K562 (cell line): ENCODE data around the gene PDE4A.

ENCODE experiments used
- DNMT1 ChIP-seq: fragments of 450-650 bp; IDR thresholded peaks from 2 replicates; pipeline ENCODE4 v1.6.1; 2016; ENCODE audit warnings: antibody characterized with exemption, mild to moderate bottlenecking
- EGR1 ChIP-seq: fragments of 450-650 bp; conservative IDR thresholded peaks from 2 replicates; pipeline ENCODE4 v1.6.1; 2017; ENCODE audit warnings: mild to moderate bottlenecking
- KAT2B ChIP-seq: IDR thresholded peaks from one replicate; pipeline ENCODE4 v1.6.1; 2012; ENCODE audit warnings: low read depth, mild to moderate bottlenecking, control low read depth, inconsistent platforms, low read length, moderate library complexity
- POLR2AphosphoS2 ChIP-seq: IDR thresholded peaks from 2 replicates; pipeline ENCODE4 v1.6.1; 2012; ENCODE audit warnings: low read length, improper control_type of control experiment
- SPI1 ChIP-seq: IDR thresholded peaks from 2 replicates; pipeline ENCODE4 v1.6.1; 2011; ENCODE audit warnings: low read depth, low read length, control low read depth, borderline replicate concordance
- TF ChIP-seq, protein P1 (sequence below): fragments of 450-650 bp; IDR thresholded peaks from 2 replicates; pipeline ENCODE4 v1.6.1; 2018; ENCODE audit not compliant: partially characterized antibody
- TF ChIP-seq, protein P2 (sequence below), 3 experiments: IDR thresholded peaks in 2 of 3; conservative IDR thresholded peaks in 1 of 3; 2 replicates each; pipeline ENCODE4 v1.5.1; 2011 to 2012; ENCODE audit warnings: low read length in 3 of 3, mild to moderate bottlenecking in 3 of 3, control low read depth in 2 of 3, improper control_type of control experiment in 1 of 3, inconsistent platforms in 1 of 3, low read depth in 1 of 3, mixed read lengths in 1 of 3, moderate library complexity in 1 of 3; ENCODE audit not compliant: insufficient read depth in 2 of 3
- TF ChIP-seq, protein P3 (sequence below), 2 experiments: fragments of 450-650 bp; formaldehyde crosslinking in 1 of 2; IDR thresholded peaks; 2 replicates each; pipeline versions ENCODE4 v1.4.0 to v1.6.1; 2014 to 2020; ENCODE audit warnings: mild to moderate bottlenecking in 2 of 2, borderline replicate concordance in 1 of 2, low read depth in 1 of 2

DNA sequence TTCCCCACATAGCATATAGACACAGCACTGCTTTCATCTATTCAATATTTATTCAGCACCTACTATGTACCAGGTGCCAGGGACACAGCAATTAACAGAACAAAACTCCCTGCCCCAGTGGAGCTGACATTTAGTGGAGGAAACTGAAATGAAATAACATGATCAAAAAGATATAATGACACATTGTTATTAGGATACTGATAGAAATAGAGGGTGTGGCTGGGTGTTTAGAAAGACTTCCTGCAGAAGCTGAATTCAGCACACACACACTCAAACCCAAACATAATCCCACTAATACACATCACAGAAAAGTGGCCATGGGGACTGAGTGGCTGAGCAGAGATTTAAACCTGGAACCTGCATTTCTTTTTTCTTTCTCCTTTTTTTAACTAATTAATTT, 13.2 kb upstream of the PDE4A start:
- TF ChIP-seq, protein P1, sequence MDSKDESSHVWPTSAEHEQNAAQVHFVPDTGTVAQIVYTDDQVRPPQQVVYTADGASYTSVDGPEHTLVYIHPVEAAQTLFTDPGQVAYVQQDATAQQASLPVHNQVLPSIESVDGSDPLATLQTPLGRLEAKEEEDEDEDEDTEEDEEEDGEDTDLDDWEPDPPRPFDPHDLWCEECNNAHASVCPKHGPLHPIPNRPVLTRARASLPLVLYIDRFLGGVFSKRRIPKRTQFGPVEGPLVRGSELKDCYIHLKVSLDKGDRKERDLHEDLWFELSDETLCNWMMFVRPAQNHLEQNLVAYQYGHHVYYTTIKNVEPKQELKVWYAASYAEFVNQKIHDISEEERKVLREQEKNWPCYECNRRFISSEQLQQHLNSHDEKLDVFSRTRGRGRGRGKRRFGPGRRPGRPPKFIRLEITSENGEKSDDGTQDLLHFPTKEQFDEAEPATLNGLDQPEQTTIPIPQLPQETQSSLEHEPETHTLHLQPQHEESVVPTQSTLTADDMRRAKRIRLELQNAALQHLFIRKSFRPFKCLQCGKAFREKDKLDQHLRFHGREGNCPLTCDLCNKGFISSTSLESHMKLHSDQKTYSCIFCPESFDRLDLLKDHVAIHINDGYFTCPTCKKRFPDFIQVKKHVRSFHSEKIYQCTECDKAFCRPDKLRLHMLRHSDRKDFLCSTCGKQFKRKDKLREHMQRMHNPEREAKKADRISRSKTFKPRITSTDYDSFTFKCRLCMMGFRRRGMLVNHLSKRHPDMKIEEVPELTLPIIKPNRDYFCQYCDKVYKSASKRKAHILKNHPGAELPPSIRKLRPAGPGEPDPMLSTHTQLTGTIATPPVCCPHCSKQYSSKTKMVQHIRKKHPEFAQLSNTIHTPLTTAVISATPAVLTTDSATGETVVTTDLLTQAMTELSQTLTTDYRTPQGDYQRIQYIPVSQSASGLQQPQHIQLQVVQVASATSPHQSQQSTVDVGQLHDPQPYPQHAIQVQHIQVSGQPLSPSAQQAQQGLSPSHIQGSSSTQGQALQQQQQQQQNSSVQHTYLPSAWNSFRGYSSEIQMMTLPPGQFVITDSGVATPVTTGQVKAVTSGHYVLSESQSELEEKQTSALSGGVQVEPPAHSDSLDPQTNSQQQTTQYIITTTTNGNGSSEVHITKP, result no peak
- TF ChIP-seq, protein P2, sequence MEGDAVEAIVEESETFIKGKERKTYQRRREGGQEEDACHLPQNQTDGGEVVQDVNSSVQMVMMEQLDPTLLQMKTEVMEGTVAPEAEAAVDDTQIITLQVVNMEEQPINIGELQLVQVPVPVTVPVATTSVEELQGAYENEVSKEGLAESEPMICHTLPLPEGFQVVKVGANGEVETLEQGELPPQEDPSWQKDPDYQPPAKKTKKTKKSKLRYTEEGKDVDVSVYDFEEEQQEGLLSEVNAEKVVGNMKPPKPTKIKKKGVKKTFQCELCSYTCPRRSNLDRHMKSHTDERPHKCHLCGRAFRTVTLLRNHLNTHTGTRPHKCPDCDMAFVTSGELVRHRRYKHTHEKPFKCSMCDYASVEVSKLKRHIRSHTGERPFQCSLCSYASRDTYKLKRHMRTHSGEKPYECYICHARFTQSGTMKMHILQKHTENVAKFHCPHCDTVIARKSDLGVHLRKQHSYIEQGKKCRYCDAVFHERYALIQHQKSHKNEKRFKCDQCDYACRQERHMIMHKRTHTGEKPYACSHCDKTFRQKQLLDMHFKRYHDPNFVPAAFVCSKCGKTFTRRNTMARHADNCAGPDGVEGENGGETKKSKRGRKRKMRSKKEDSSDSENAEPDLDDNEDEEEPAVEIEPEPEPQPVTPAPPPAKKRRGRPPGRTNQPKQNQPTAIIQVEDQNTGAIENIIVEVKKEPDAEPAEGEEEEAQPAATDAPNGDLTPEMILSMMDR (IDR thresholded peaks at IDR 0.05 in 2 of 3, conservative IDR thresholded peaks at IDR 0.05 in 1 of 3; ENCODE audit: insufficient read depth in 2 of 3, low read depth in 1 of 3, low read length in 3 of 3), result no peak
- TF ChIP-seq DNMT1 (no peak), POLR2AphosphoS2 (no peak), KAT2B (no peak), EGR1 (no peak), SPI1 (no peak)
- TF ChIP-seq, protein P3, sequence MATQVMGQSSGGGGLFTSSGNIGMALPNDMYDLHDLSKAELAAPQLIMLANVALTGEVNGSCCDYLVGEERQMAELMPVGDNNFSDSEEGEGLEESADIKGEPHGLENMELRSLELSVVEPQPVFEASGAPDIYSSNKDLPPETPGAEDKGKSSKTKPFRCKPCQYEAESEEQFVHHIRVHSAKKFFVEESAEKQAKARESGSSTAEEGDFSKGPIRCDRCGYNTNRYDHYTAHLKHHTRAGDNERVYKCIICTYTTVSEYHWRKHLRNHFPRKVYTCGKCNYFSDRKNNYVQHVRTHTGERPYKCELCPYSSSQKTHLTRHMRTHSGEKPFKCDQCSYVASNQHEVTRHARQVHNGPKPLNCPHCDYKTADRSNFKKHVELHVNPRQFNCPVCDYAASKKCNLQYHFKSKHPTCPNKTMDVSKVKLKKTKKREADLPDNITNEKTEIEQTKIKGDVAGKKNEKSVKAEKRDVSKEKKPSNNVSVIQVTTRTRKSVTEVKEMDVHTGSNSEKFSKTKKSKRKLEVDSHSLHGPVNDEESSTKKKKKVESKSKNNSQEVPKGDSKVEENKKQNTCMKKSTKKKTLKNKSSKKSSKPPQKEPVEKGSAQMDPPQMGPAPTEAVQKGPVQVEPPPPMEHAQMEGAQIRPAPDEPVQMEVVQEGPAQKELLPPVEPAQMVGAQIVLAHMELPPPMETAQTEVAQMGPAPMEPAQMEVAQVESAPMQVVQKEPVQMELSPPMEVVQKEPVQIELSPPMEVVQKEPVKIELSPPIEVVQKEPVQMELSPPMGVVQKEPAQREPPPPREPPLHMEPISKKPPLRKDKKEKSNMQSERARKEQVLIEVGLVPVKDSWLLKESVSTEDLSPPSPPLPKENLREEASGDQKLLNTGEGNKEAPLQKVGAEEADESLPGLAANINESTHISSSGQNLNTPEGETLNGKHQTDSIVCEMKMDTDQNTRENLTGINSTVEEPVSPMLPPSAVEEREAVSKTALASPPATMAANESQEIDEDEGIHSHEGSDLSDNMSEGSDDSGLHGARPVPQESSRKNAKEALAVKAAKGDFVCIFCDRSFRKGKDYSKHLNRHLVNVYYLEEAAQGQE (IDR thresholded peaks at IDR 0.05; ENCODE audit: borderline replicate concordance), result no peak
- TF ChIP-seq, protein P3 (CRISPR knock-in tag; IDR thresholded peaks at IDR 0.05; ENCODE audit: low read depth), result no peak
